ENCODE measurements around the gene TIMM9.
A peak's percentile ranks its signal among the peaks of the same experiment; 100 is the strongest.
"Not testable (repeated sequence)": the region's sequence is repeated elsewhere in the genome, so short reads cannot be mapped to it uniquely, and the experiment has no call there.

Gene TIMM9

DNA sequence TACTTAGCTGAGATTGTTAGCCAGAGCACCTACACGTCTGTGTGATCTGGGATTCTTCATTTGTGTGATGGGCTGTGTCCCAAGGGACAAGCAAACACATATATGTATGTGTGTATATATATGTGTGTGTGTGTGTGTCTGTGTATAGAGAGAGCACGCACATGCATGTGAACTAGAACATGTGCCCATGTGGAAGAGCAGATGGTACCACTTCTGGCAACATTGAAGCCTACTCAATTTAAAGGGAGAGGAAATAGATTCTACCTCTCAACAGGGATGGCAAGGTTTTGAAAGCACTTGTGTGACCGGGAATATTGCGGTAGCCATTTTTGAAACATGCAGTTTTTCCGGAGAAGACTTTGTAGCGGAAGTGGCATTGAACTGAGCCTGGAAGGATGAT is 30.2 kb downstream of the TIMM9 start:
- DNase-seq = no peak

DNA sequence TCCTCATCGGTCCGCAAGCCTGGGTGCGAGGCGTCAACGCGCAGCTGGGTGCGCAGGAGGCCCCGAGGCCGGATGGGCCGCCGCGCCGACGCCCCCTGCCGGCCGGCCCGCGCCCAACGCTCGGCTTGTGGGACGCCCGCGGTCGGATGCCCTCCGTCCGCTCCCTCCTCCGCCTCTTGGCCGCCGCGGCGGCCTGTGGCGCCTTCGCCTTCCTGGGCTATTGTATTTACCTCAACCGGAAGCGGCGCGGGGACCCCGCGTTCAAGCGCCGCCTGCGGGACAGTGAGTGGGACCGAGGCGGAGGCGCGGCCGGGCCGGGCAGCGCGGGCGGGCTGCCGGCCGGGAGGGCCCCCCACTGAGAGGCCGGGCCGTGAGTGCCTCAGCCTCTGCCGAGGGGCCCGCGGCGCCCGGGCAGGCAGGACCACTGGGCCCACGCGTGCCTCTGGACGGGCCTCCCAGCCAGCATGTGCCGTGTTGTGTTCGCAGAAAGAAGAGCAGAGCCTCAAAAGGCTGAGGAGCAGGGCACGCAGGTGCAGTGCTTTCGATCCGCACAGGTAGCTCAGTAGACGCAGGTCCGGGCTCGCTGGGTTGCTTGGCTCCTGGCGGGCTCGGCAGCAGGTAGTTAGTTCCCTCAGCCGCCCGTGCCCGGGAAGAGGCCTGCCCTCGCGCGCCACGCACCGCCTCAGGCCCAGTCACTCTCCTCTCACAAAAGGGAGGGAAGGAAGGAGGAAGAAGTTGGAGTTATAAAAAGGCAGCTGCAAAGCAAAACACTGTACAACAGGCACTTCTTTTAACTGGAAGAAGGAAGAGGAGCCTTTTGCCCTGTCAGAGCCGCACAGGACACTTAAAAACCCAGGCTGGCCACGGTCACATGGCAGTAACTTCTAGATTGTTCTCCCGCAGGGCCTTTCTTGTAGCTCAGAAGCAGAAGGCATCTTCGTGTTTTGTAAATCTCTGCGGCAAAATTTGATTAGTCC is 31.2 kb downstream of the TIMM9 start, which contains the start of gene TOMM20L:
Gene TOMM20L (plus strand): TSS at position 119 of the 977 bp plus-strand sequence. CDS start 28 bp downstream, at position 147.
- DNase-seq = peak; percentile 81

DNA sequence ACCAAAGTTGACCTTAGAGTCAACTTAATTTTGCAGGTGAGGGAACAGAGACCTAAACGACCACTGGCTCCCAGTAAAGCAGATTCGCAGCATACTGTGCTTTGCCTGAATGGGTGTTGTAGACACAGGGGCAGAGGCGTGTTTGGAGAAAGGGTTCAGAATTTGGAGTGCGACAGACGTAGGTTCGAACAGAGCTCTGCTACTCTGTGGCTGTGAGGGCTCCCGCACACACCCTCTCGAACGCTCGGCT is 31.8 kb downstream of the TIMM9 start:
- DNase-seq = no peak

DNA sequence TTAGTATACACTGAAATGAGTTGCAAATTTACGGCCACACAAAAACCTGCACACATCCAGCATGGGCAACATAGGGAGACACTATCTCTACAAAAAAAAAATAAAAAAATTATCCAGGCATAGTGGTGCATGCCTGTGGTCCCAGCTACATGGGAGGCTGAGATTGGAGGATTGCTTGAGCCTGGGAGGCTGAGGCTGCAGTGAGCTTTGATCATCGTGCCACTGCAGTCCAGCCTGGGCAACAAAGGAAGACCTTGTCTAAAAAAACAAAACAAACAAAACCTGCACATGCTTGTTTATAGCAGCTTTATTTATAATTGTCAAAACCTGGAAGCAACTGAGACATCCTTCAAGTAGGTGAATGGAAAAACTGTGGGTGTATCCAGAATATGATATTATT is 36.5 kb downstream of the TIMM9 start:
- DNase-seq = no peak

DNA sequence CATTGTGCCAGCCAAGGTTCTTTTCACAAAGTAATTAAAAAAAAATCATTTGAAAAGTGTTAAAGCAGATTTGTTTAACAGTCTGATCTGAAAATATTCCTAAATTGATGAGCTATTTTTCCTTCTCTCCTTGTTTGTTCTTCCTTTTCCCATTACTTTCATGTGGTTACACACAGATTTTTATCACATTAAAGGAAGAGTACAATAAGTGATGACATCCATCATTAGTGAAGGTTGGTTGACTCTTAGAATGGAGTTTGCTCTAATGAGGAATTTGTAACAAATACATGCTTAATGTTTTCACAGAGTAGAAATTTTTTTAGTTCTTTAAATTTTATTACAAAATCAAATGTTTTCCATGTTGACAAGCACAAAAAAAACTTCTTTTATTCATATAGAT is 50.5 kb downstream of the TIMM9 start:
- no peak for DNase-seq

DNA sequence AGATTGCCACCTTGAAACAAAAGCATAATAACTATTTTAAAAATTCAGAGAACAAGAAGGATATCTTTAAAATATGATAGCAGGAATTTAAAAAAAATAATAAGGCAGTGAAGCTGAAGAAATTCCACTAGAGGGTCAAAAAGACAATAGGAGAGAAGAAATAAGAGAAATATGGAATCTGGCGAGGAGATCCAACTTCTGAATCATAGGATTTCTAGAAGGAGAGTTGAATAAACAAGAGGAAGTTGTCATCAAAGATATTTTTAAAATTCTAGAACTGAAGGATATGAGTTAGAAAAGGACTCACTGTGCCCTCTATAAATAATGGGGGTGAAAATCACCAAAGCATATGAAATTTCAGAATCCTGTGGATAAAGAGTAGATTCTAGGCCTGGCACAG is 58.4 kb downstream of the TIMM9 start:
- DNase-seq = no peak

DNA sequence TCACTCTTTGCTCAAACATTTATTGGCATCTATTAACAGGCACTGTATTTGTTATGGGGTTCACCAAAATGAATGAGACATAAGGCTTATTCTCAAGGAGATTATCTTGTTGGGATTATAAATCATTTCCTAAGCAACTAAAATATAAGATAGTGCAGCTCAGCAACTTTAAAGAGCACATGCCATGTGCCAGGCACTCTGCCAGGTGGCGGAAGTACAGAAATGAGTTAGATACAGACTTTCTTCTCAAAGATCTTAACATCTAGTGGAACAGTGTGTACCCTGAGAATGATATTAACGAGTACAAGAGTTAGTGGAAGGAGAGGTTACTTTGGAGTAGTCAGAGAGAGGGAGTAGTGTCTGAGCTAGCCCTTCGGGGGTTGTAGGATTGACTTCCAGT is 60.0 kb downstream of the TIMM9 start:
- DNase-seq = no peak

DNA sequence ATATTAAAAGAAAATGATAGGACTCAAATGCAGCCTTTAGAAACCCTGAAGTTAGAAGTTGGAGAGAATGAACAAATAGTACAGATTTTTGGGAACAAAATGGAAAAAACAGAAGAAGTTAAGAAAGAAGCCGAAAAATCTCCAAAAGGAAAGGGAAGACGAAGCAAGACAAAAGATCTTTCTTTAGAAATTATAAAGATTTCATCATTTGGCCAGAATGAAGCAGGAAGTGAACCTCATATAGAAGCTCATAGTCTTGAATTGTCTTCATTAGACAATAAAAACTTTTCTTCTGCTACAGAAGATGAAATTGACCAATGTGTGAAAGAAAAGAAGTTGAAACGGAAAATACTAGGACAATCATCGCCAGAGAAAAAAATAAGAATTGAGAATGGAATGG is 63.0 kb downstream of the TIMM9 start:
- no peak for DNase-seq

DNA sequence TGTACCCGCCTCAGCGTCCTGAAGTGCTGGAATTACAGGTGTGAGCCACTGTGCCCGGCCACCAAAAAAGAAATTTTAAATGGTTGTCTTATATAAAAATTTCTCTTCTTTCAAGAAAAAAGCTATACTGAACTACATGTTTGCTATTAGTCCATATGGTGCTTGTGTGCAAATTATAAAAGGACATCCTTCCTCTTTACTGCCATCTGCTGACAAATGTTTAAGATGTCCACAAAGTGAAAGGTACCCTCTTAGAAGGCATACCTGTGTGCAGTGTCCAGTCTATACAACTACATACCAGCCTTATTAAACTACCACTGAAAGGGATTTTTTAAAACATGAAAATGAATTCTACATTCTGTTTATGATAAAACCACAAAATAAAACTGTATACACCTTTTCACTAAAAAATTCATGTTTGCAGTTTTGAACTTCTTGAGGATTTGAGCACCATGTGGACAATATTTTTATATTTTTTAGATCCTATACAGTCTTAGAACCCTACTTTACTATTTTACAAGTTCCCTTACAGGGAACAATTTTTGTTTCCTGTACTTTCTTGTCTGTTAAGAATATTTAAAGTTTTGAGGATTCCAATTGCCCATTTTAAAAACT is 64.4 kb downstream of the TIMM9 start:
- no peak for DNase-seq

DNA sequence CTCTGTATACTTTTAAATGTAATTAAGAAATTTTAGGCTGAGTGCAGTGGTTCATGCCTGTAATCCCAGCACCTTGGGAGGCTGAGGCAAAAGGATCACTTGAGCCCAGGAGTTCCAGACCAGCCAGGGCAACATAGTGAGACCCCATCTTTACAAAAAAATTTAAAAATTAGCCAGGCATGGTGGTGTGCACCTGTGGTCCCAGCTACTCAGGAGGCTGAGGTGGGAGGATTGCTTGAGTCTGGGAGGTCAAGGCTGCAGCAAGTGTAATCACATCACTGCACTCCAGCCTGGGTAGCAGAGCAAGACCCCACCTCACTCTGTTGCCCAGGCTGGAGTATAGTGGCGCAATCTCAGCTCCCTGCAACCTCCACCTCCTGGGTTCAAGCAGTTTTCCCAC is 65.1 kb downstream of the TIMM9 start:
- DNase-seq = not testable (repeated sequence)
